Activated CD4-positive, CD25-positive, alpha-beta regulatory T cell treated with anti-CD3 and anti-CD28 coated beads, Interleukin-2, amount 50 U/mL, for 72 hours (primary cell): ENCODE results near the gene ATP6V0D1.
"Not testable (repeated sequence)": the region's sequence is repeated elsewhere in the genome, so short reads cannot be mapped to it uniquely, and the experiment has no call there.

Experiments
- DNase-seq: peaks from one replicate; pipeline ENCODE4 v3.0.0; 2021

The ATP6V0D1 gene

GRCh38 chr16:67499106-67499505, 18.1 kb upstream of the ATP6V0D1 start:
- DNase-seq: no peak

- DNase-seq: no peak
Observed at GRCh38 chr16:67490335-67491096, 9.6 kb upstream of the ATP6V0D1 start.

GRCh38 chr16:67489401-67490083, 8.6 kb upstream of the ATP6V0D1 start:
- no peak for DNase-seq

- DNase-seq: not testable (repeated sequence)
Observed at GRCh38 chr16:67487561-67487960, 6.6 kb upstream of the ATP6V0D1 start.

- no peak for DNase-seq
Observed at GRCh38 chr16:67486805-67487204, 5.8 kb upstream of the ATP6V0D1 start.

- no peak for DNase-seq
Observed at GRCh38 chr16:67483731-67484525, 3.0 kb upstream of the ATP6V0D1 start.

- no peak for DNase-seq
Observed at GRCh38 chr16:67483150-67483549, 2.2 kb upstream of the ATP6V0D1 start, which contains the start of gene AGRP. TSS of gene AGRP (minus strand) at chr16:67483547. CDS start at chr16:67483398, 149 bp downstream.

GRCh38 chr16:67482233-67482924, 1.4 kb upstream of the ATP6V0D1 start:
- DNase-seq: no peak

- DNase-seq: peak; percentile 71
Observed at GRCh38 chr16:67481561-67482232, 740 bp upstream of the ATP6V0D1 start.

- DNase-seq: no peak
Observed at GRCh38 chr16:67477960-67478554, 2.9 kb downstream of the ATP6V0D1 start.

GRCh38 chr16:67474551-67475455, 6.2 kb downstream of the ATP6V0D1 start:
- DNase-seq: no peak

GRCh38 chr16:67471758-67472384, 9.1 kb downstream of the ATP6V0D1 start:
- DNase-seq: no peak

- no peak for DNase-seq
Observed at GRCh38 chr16:67470359-67470758, 10.6 kb downstream of the ATP6V0D1 start.

- DNase-seq: no peak
Observed at GRCh38 chr16:67468731-67469130, 12.2 kb downstream of the ATP6V0D1 start.

GRCh38 chr16:67466581-67466980, 14.4 kb downstream of the ATP6V0D1 start:
- DNase-seq: no peak

- no peak for DNase-seq
Observed at GRCh38 chr16:67464565-67464964, 16.4 kb downstream of the ATP6V0D1 start.

GRCh38 chr16:67463691-67464090, 17.3 kb downstream of the ATP6V0D1 start:
- DNase-seq: no peak

GRCh38 chr16:67463059-67463458, 17.9 kb downstream of the ATP6V0D1 start:
- DNase-seq: no peak

- no peak for DNase-seq
Observed at GRCh38 chr16:67462279-67462655, 18.7 kb downstream of the ATP6V0D1 start.

GRCh38 chr16:67461600-67462278, 19.2 kb downstream of the ATP6V0D1 start:
- DNase-seq: no peak
